Glutamatergic neuron (in vitro differentiated cells): Measurements from ENCODE around the gene CCDC181. TPM values are rescaled to one million over a fixed set of nuclear protein-coding genes. Genes with fewer than 3 reads are reported as not detected.
A peak's percentile ranks its signal among the peaks of the same experiment; 100 is the strongest.

ENCODE experiments used
- DNase-seq: peaks from one replicate; pipeline ENCODE4 v3.0.0; 2022
- H3K27ac Mint-ChIP-seq: one replicate; pipeline ENCODE4 v1.8.0; 2020; ENCODE audit warnings: mild to moderate bottlenecking, mixed read lengths, inconsistent platforms; ENCODE audit not compliant: unreplicated experiment
- H3K27me3 Mint-ChIP-seq: one replicate; pipeline ENCODE4 v1.8.0; 2020; ENCODE audit warnings: mild to moderate bottlenecking, moderate library complexity, mixed read lengths, inconsistent platforms; ENCODE audit not compliant: unreplicated experiment
- H3K36me3 Mint-ChIP-seq: one replicate; pipeline ENCODE4 v1.8.0; 2020; ENCODE audit warnings: mild to moderate bottlenecking, mixed read lengths, inconsistent platforms; ENCODE audit not compliant: unreplicated experiment
- H3K4me1 Mint-ChIP-seq: one replicate; pipeline ENCODE4 v1.8.0; 2020; ENCODE audit warnings: mild to moderate bottlenecking, low read depth, mixed read lengths, inconsistent platforms; ENCODE audit not compliant: unreplicated experiment
- H3K4me3 Mint-ChIP-seq: one replicate; pipeline ENCODE4 v1.8.0; 2020; ENCODE audit warnings: mild to moderate bottlenecking, mixed read lengths, inconsistent platforms; ENCODE audit not compliant: unreplicated experiment
- H3K9me3 Mint-ChIP-seq: one replicate; pipeline ENCODE4 v1.8.0; 2020; ENCODE audit warnings: mild to moderate bottlenecking, moderate library complexity, mixed read lengths, inconsistent platforms; ENCODE audit not compliant: unreplicated experiment
- CTCF ChIP-seq: fragments of 200-600 bp; sonication (generic); IDR thresholded peaks from one replicate; pipeline ENCODE4 v1.5.0; 2021; ENCODE audit not compliant: partially characterized antibody, unreplicated experiment
- long read RNA-seq: library from polyadenylated mRNA; unstranded; transcript quantifications from one replicate; pipeline ENCODE4 v2.0.0, GENCODE V29; 2020; ENCODE audit not compliant: unreplicated experiment
- total RNA-seq: library from RNA; stranded (reverse); fragmentation: NEBNext Ultra II Directional; extraction: Animal tissue kit (Norgen Biotek cat#: 25700); gene quantifications from one replicate; pipeline ENCODE4 v1.2.1, GENCODE V29; 2021; ENCODE audit not compliant: unreplicated experiment

Gene CCDC181
- 1.1 TPM for total RNA-seq
- long read RNA-seq, partial matches to known transcripts: 1 of 2 reads
- long read RNA-seq, other reads (novel, unspliced or antisense): 0 of 2 reads

- no peaks in the 10 kb centered on the region for H3K36me3 Mint-ChIP-seq
- H3K27me3 Mint-ChIP-seq: peaks cover 4% of the 10 kb centered on the region
- H3K4me1 Mint-ChIP-seq: no peaks in the 10 kb centered on the region
- DNase-seq: peak; percentile 94
- TF ChIP-seq CTCF: no peak
- H3K4me3 Mint-ChIP-seq: peak within 1 kb of the TSS; percentile 98
- peak within 1 kb of the TSS; percentile 88 for H3K27ac Mint-ChIP-seq
- H3K9me3 Mint-ChIP-seq: peaks cover 4% of the 10 kb centered on the region
These were observed at the start of gene CCDC181 for GRCh38 chr1:169427081-169427641. Gene CCDC181, minus strand, starts transcription at chr1:169427474. Its CDS starts 2,547 bp downstream, at chr1:169424927.

DNA sequence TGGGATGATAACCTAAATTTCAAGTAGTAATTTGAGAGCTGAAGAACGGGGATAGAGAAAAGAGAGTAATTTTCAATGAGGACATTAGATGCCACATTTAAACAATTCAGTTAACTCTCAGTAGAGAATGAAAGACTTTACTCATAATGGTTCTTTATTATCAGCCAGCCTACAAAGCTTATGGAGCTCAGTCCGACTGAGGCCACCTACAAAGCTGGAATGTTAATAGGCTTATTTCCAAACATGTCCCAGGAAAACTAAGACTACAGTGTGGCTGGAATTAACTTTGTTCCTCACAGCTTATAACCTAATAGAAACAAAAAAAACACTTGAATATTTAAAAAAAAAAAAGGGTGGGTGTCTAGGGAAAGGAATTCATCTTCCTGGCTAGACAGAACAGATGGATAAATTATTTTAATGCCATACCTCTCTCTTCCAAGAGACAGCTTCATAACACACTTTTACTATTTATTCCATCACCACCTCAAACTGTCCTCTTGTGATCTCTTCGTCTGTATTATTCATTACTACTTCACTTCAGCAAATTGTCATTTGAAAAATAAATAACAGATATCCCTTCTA is 48.6 kb upstream of the CCDC181 start:
- no peak overlapping the region for H3K27ac Mint-ChIP-seq

DNA sequence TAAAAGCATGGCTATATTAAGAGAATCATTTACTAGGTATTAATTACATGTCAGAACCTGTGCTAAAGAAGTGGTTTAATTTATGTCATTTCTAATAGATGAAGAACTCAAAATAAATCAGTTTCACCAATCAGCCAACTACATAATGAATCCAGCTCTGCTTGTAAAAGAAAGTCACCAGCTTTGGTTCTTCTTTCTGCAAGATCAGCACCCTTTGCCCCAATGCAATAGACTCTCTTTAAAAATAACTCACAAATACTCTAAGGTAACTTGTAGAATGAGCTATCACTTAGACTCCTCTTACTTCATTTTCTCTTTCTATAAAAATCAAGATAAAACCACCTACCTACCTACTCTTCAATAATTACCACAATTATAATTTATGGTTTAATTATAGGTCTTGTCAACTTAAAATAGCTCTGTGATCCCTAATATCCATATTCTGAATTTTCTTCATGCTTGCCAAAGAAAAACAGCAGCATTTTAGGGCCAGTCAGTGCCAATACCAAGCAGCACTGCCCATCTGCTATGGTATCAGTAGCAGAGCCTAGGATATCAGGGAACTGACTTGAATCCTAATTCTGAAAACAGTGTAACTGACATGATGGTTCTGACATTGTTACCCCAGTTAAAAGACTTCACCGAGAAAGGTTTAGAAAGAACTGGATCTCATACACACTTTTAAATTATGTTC is 47.2 kb upstream of the CCDC181 start:
- Mint-ChIP-seq H3K4me1 (no peaks in the 10 kb centered on the region), H3K27me3 (no peaks in the 10 kb centered on the region), H3K27ac (no peak overlapping the region), H3K36me3 (no peaks in the 10 kb centered on the region), H3K4me3 (no peak overlapping the region), H3K9me3 (no peaks in the 10 kb centered on the region)
- no peak for DNase-seq
- TF ChIP-seq CTCF: no peak

More for the DNA sequence above, 48.6 kb upstream of the CCDC181 start:
- no peak overlapping the region for H3K4me3 Mint-ChIP-seq
- H3K27me3 Mint-ChIP-seq: no peaks in the 10 kb centered on the region
- H3K36me3 Mint-ChIP-seq: no peaks in the 10 kb centered on the region
- no peak for TF ChIP-seq CTCF
- no peak for DNase-seq
- H3K4me1 Mint-ChIP-seq: no peaks in the 10 kb centered on the region
- H3K9me3 Mint-ChIP-seq: no peaks in the 10 kb centered on the region

- no peaks in the 10 kb centered on the region for H3K27me3 Mint-ChIP-seq
- no peak overlapping the region for H3K4me3 Mint-ChIP-seq
- H3K9me3 Mint-ChIP-seq: no peaks in the 10 kb centered on the region
- TF ChIP-seq CTCF: no peak
- no peak for DNase-seq
- H3K4me1 Mint-ChIP-seq: no peaks in the 10 kb centered on the region
- no peak overlapping the region for H3K27ac Mint-ChIP-seq
- H3K36me3 Mint-ChIP-seq: no peaks in the 10 kb centered on the region
These were observed 46.1 kb upstream of the CCDC181 start for GRCh38 chr1:169473347-169473746.

- Mint-ChIP-seq H3K4me1 (peaks cover 2% of the 10 kb centered on the region), H3K27ac (no peak overlapping the region), H3K4me3 (no peak overlapping the region), H3K36me3 (no peaks in the 10 kb centered on the region), H3K9me3 (no peaks in the 10 kb centered on the region), H3K27me3 (no peaks in the 10 kb centered on the region)
- TF ChIP-seq CTCF: no peak
- DNase-seq: no peak
These were observed 45.5 kb upstream of the CCDC181 start for GRCh38 chr1:169472738-169473137.
